Esophagus muscularis mucosa (tissue), 3 donors: Measurements from ENCODE around the gene ELANE.

Source experiments
- CTCF ChIP-seq, 3 experiments: fragments of 200-600 bp in 2 of 3; fragments of 450-650 bp in 1 of 3; sonication (generic) in 2 of 3; IDR thresholded peaks; one replicate each; pipeline ENCODE4 v1.5.1; 2017 to 2019; ENCODE audit warnings: antibody characterized with exemption in 3 of 3, mild to moderate bottlenecking in 2 of 3, moderate library complexity in 1 of 3
- EP300 ChIP-seq: sonication (generic); formaldehyde crosslinking; IDR thresholded peaks from one replicate; pipeline ENCODE4 v1.6.1; 2017; ENCODE audit warnings: antibody characterized with exemption

GRCh38 chr19:869245-870177, 17.4 kb downstream of the ELANE start:
- no peak for TF ChIP-seq EP300
- TF ChIP-seq CTCF (IDR thresholded peaks at IDR 0.05): no peak
